Neuronal stem cell (in vitro differentiated cells): Measurements from ENCODE around the gene HSF4.
A peak's percentile ranks its signal among the peaks of the same experiment; 100 is the strongest.

ENCODE experiments used
- DNase-seq: peaks from one replicate; pipeline ENCODE4 v3.0.0-alpha.2; 2013; ENCODE audit warnings: low spot score
- H2AFZ ChIP-seq: one replicate; pipeline ENCODE4 v1.6.1; 2013; ENCODE audit warnings: mild to moderate bottlenecking, low read length, inconsistent platforms
- H2AK5ac ChIP-seq: 2 replicates; pipeline ENCODE4 v1.6.1; 2013; ENCODE audit warnings: low read depth, mild to moderate bottlenecking, inconsistent platforms, low read length, moderate library complexity, mixed read lengths
- H2BK120ac ChIP-seq: 2 replicates; pipeline ENCODE4 v1.6.1; 2013; ENCODE audit warnings: low read depth, mild to moderate bottlenecking, inconsistent platforms, low read length, moderate library complexity, mixed read lengths
- H2BK12ac ChIP-seq: one replicate; pipeline ENCODE4 v1.6.1; 2013; ENCODE audit warnings: low read length, inconsistent platforms
- H2BK15ac ChIP-seq: 2 replicates; pipeline ENCODE4 v1.6.1; 2013; ENCODE audit warnings: mild to moderate bottlenecking, low read length, inconsistent platforms, mixed read lengths
- H2BK5ac ChIP-seq: one replicate; pipeline ENCODE4 v1.6.1; 2013; ENCODE audit warnings: inconsistent platforms, mild to moderate bottlenecking, low read length, moderate library complexity
- H3K14ac ChIP-seq: one replicate; pipeline ENCODE4 v1.6.1; 2013; ENCODE audit warnings: low read length, inconsistent platforms
- H3K18ac ChIP-seq: 2 replicates; pipeline ENCODE4 v1.6.1; 2013; ENCODE audit warnings: low read length, inconsistent platforms
- H3K23ac ChIP-seq: 2 replicates; pipeline ENCODE4 v1.6.1; 2013; ENCODE audit warnings: low read depth, mild to moderate bottlenecking, mixed read lengths, low read length, inconsistent platforms; ENCODE audit not compliant: poor library complexity
- H3K27ac ChIP-seq: replicated peaks from 3 replicates; pipeline ENCODE4 v1.5.1; 2013; ENCODE audit warnings: low read length, inconsistent platforms
- H3K27me3 ChIP-seq, 3 experiments: 2 replicates each; pipeline ENCODE4 v1.6.1; 2013; ENCODE audit warnings: low read length in 3 of 3, mild to moderate bottlenecking in 2 of 3, inconsistent platforms in 1 of 3, low read depth in 1 of 3, mixed read lengths in 1 of 3, moderate library complexity in 1 of 3; ENCODE audit not compliant: control insufficient read depth in 3 of 3, insufficient read depth in 3 of 3
- H3K36me3 ChIP-seq, 2 donors: replicated peaks in 1 of 2; 2 replicates each; pipeline ENCODE4 v1.6.1; 2013; ENCODE audit warnings: low read length in 2 of 2; ENCODE audit not compliant: control insufficient read depth in 2 of 2, insufficient read depth in 2 of 2
- H3K4ac ChIP-seq: 2 replicates; pipeline ENCODE4 v1.6.1; 2013; ENCODE audit warnings: inconsistent platforms, mild to moderate bottlenecking, low read length, moderate library complexity
- H3K4me1 ChIP-seq, 2 donors: 1 replicate in 1 of 2; 2 replicates in 1 of 2; pipeline ENCODE4 v1.6.1; 2013; ENCODE audit warnings: low read length in 2 of 2, low read depth in 1 of 2; ENCODE audit not compliant: control insufficient read depth in 2 of 2, insufficient read depth in 1 of 2
- H3K4me2 ChIP-seq: one replicate; pipeline ENCODE4 v1.6.1; 2013; ENCODE audit warnings: mild to moderate bottlenecking, low read length, inconsistent platforms; ENCODE audit not compliant: insufficient read depth, poor library complexity, severe bottlenecking
- H3K4me3 ChIP-seq, 2 donors: 2 replicates each; pipeline ENCODE4 v1.5.1; 2013; ENCODE audit warnings: low read length in 2 of 2, mild to moderate bottlenecking in 2 of 2, inconsistent platforms in 1 of 2, moderate library complexity in 1 of 2
- H3K79me1 ChIP-seq: one replicate; pipeline ENCODE4 v1.6.1; 2013; ENCODE audit warnings: low read depth, mild to moderate bottlenecking, inconsistent platforms, low read length, moderate library complexity
- H3K9ac ChIP-seq: one replicate; pipeline ENCODE4 v1.6.1; 2013; ENCODE audit warnings: mild to moderate bottlenecking, low read depth, low read length, inconsistent platforms; ENCODE audit not compliant: poor library complexity
- H3K9me3 ChIP-seq, 2 donors: replicated peaks in 1 of 2; 2 replicates each; pipeline versions ENCODE3 to v1.6.1; 2013; ENCODE audit warnings: low read length in 2 of 2, mild to moderate bottlenecking in 2 of 2, inconsistent platforms in 1 of 2, low read depth in 1 of 2, mixed read lengths in 1 of 2, moderate library complexity in 1 of 2; ENCODE audit not compliant: control insufficient read depth in 2 of 2, insufficient read depth in 1 of 2
- H4K8ac ChIP-seq: one replicate; pipeline ENCODE4 v1.6.1; 2013; ENCODE audit warnings: low read depth, mild to moderate bottlenecking, inconsistent platforms, low read length, moderate library complexity
- H4K91ac ChIP-seq: one replicate; pipeline ENCODE4 v1.6.1; 2013; ENCODE audit warnings: low read length, low read depth, mild to moderate bottlenecking, inconsistent platforms; ENCODE audit not compliant: poor library complexity
- WGBS, 2 donors: extraction: QIAGEN DNeasy Blood & Tissue Kit; methylation state at CpG; one replicate each; pipeline ENCODE4 v1.1.7; 2013; ENCODE audit warnings: missing lambda C conversion rate in 2 of 2, mixed read lengths in 1 of 2; ENCODE audit not compliant: insufficient read length in 2 of 2, insufficient replicate concordance in 1 of 2; ENCODE audit errors: extremely low coverage in 2 of 2; 5-methylcytosine and 5-hydroxymethylcytosine counted together

The HSF4 gene

GRCh38 chr16:67208154-67208896 is 43.8 kb downstream of the HSF4 start:
- DNase-seq: no peak
- no peak overlapping the region for H3K4me3 ChIP-seq
- H3K9me3 ChIP-seq: no peaks in the 10 kb centered on the region
- H4K91ac ChIP-seq: no peak overlapping the region
- no peak overlapping the region for H3K4me2 ChIP-seq
- peak overlapping the region; percentile 33 for H2AK5ac ChIP-seq
- H4K8ac ChIP-seq: no peak overlapping the region
- peak overlapping the region; percentile 91 for H2BK5ac ChIP-seq
- peaks cover 8 to 21% of the 10 kb centered on the region in 2 donors for H3K4me1 ChIP-seq
- H3K23ac ChIP-seq: peak overlapping the region; percentile 23
- no CpG with 5 or more reads among the region's 11 CpGs for WGBS, 2 donors
- H2AFZ ChIP-seq: no peak overlapping the region
- peak overlapping the region; percentile 64 for H3K14ac ChIP-seq
- H3K79me1 ChIP-seq: no peaks in the 10 kb centered on the region
- H2BK15ac ChIP-seq: no peak overlapping the region
- no peak overlapping the region for H3K18ac ChIP-seq
- peaks cover 7 to 21% of the 10 kb centered on the region in 2 donors for H3K36me3 ChIP-seq
- H2BK120ac ChIP-seq: peak overlapping the region; percentile 47
- no peak overlapping the region for H3K9ac ChIP-seq
- H3K4ac ChIP-seq: no peak overlapping the region
- H3K27me3 ChIP-seq: no peaks in the 10 kb centered on the region
- H2BK12ac ChIP-seq: no peak overlapping the region
- no peak overlapping the region for H3K27ac ChIP-seq

- Histone ChIP-seq H3K9me3 (no peaks in the 10 kb centered on the region), H3K9ac (peak overlapping the region; percentile 47), H3K14ac (no peak overlapping the region), H2BK15ac (no peak overlapping the region), H2BK5ac (no peak overlapping the region), H3K18ac (no peak overlapping the region), H3K4me3 (no peak overlapping the region), H4K8ac (peak overlapping the region; percentile 19), H3K36me3 (peaks cover 0 to 10% of the 10 kb centered on the region in 2 donors), H2AK5ac (peak overlapping the region; percentile 66), H4K91ac (no peak overlapping the region), H3K27ac (no peak overlapping the region), H2BK120ac (no peak overlapping the region), H3K4ac (no peak overlapping the region), H2AFZ (no peak overlapping the region), H3K27me3 (no peaks in the 10 kb centered on the region), H2BK12ac (no peak overlapping the region), H3K79me1 (no peaks in the 10 kb centered on the region), H3K4me1 (peaks cover 8 to 21% of the 10 kb centered on the region in 2 donors), H3K4me2 (no peak overlapping the region), H3K23ac (no peak overlapping the region)
- no CpG with 5 or more reads among the region's 8 CpGs for WGBS, 2 donors
- no peak for DNase-seq
Measured at GRCh38 chr16:67209565-67209964, 45.0 kb downstream of the HSF4 start.

DNA sequence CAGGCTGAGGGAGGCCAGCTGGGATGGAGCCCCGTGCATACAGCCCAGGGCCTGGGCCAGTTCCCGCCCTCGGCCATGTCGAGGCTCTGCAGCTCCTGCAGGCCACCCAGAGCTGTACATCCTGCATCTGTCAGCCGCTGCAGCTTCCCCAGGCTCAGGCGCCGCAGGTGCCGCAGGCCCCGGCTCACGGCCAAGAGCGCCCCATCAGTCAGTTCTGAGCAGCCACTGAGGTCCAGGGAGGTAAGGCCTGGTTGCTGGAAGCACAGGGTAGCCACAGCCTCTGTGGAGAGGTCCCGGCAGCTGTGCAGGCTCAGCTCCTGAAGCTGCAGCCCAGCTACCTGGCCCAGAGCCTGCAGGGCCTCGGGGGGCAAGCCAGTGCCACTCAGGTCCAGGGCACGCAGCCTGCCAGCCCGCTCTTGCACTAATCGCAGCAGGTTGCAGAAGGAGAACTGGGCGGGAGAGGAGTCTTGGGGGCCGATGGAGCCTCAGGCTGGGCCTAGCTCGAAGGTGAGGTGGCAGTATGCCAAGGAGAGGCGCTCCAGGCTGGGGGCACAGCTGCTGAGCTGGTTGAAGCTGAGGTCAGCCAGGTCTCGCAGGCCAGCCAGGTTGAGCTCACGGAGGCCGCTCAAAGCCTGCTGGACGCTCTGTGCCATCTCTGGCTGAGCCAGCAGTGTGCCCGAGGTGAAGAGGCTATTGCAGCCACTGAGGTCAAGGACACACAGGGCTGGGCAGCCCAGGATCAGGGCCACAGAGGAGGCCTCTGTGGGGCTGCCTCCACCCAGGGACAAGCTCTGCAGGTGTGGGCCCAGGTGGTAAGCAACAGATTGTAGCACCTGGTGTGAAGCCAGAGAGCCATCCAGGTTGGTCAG is 45.8 kb downstream of the HSF4 start:
- Histone ChIP-seq H2AFZ (no peak overlapping the region), H3K9me3 (no peaks in the 10 kb centered on the region), H3K27me3 (no peaks in the 10 kb centered on the region), H3K14ac (peak overlapping the region; percentile 58), H3K4me1 (peaks cover 8 to 21% of the 10 kb centered on the region in 2 donors), H2AK5ac (peak overlapping the region; percentile 79), H2BK120ac (no peak overlapping the region), H4K91ac (no peak overlapping the region), H3K4me2 (no peak overlapping the region), H4K8ac (no peak overlapping the region), H3K18ac (peak overlapping the region; percentile 17), H3K4ac (no peak overlapping the region), H3K23ac (peak overlapping the region; percentile 37), H3K36me3 (peaks cover 0 to 10% of the 10 kb centered on the region in 2 donors), H2BK15ac (no peak overlapping the region), H3K9ac (no peak overlapping the region), H3K27ac (no peak overlapping the region), H3K79me1 (peaks cover 1% of the 10 kb centered on the region), H2BK12ac (no peak overlapping the region), H2BK5ac (no peak overlapping the region), H3K4me3 (no peak overlapping the region)
- whole genome bisulfite sequencing, 2 donors: no CpG with 5 or more reads among the region's 25 CpGs
- no peak for DNase-seq

DNA sequence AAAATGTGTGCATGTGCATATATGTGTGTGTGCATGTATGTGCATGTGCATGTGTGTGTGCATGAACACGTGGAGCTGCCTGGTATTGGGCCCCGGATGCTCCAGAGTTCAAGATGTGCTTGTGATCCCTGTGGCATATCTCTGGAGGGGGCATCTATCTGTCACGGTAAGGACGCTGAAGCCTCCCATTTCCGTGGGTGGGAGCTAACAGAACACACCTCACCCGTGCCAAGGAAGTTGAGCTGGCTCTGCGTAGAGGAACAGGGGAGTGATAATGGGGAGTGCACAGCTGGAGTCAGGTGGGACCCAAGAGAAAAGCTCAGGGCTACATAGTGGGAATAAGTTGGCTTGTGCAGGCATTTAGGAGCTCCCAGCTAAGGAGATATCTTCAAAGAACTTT is 47.1 kb downstream of the HSF4 start:
- WGBS, 2 donors: no CpG with 5 or more reads among the region's 7 CpGs
- Histone ChIP-seq H2BK15ac (no peak overlapping the region), H3K14ac (no peak overlapping the region), H3K23ac (no peak overlapping the region), H3K4me3 (no peak overlapping the region), H2AK5ac (no peak overlapping the region), H2BK12ac (no peak overlapping the region), H2BK120ac (no peak overlapping the region), H3K27me3 (no peaks in the 10 kb centered on the region), H3K4ac (no peak overlapping the region), H3K27ac (no peak overlapping the region), H4K91ac (no peak overlapping the region), H3K18ac (no peak overlapping the region), H3K9ac (no peak overlapping the region), H3K4me2 (no peak overlapping the region), H3K4me1 (peaks cover 8 to 13% of the 10 kb centered on the region in 2 donors), H2BK5ac (no peak overlapping the region), H4K8ac (no peak overlapping the region), H3K9me3 (no peaks in the 10 kb centered on the region), H3K36me3 (peaks cover 0 to 6% of the 10 kb centered on the region in 2 donors), H2AFZ (no peak overlapping the region), H3K79me1 (peaks cover 1% of the 10 kb centered on the region)
- no peak for DNase-seq
